RKO (cell line): Measurements from ENCODE around the gene USP9Y.
"Not testable (repeated sequence)": the region's sequence is repeated elsewhere in the genome, so short reads cannot be mapped to it uniquely, and the experiment has no call there.

Experiments used
- DNase-seq: peaks from one replicate; pipeline ENCODE4 v3.0.0-alpha.2; 2016; ENCODE audit warnings: low spot score

The USP9Y gene, protein sequence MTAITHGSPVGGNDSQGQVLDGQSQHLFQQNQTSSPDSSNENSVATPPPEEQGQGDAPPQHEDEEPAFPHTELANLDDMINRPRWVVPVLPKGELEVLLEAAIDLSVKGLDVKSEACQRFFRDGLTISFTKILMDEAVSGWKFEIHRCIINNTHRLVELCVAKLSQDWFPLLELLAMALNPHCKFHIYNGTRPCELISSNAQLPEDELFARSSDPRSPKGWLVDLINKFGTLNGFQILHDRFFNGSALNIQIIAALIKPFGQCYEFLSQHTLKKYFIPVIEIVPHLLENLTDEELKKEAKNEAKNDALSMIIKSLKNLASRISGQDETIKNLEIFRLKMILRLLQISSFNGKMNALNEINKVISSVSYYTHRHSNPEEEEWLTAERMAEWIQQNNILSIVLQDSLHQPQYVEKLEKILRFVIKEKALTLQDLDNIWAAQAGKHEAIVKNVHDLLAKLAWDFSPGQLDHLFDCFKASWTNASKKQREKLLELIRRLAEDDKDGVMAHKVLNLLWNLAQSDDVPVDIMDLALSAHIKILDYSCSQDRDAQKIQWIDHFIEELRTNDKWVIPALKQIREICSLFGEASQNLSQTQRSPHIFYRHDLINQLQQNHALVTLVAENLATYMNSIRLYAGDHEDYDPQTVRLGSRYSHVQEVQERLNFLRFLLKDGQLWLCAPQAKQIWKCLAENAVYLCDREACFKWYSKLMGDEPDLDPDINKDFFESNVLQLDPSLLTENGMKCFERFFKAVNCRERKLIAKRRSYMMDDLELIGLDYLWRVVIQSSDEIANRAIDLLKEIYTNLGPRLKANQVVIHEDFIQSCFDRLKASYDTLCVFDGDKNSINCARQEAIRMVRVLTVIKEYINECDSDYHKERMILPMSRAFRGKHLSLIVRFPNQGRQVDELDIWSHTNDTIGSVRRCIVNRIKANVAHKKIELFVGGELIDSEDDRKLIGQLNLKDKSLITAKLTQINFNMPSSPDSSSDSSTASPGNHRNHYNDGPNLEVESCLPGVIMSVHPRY (N-terminal part only)

DNA sequence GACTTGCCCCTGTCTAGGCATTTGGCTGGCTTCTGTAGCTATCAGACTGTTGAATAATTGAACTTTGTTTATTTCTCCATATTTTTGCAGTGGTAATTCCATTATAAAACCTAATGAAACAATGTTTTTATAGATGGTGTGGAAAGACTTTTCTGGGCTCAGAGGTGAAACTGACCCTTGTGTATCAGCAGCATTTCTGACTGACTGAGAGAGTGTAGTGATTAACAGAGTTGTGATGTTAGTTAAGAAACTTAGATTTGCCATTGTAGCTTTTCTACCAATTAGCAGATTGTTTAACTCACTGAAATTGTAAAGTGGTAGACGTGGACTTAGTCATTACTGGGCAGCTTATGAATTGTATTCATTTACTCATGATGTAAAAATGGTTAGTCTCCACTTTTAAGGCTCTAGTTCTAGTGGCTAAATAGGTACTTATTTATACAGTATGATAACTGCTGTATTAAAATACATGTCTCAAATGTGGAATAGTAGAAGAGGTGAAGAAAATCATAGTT, at the start of gene USP9Y:
TSS of gene USP9Y (plus strand) at position 51 of the 515 bp plus-strand sequence. CDS start 8,217 bp downstream, outside the sequence.
- no peak for DNase-seq

- DNase-seq, result no peak
These were observed 49.4 kb upstream of the USP9Y start for GRCh38 chrY:12651621-12652036.

DNA sequence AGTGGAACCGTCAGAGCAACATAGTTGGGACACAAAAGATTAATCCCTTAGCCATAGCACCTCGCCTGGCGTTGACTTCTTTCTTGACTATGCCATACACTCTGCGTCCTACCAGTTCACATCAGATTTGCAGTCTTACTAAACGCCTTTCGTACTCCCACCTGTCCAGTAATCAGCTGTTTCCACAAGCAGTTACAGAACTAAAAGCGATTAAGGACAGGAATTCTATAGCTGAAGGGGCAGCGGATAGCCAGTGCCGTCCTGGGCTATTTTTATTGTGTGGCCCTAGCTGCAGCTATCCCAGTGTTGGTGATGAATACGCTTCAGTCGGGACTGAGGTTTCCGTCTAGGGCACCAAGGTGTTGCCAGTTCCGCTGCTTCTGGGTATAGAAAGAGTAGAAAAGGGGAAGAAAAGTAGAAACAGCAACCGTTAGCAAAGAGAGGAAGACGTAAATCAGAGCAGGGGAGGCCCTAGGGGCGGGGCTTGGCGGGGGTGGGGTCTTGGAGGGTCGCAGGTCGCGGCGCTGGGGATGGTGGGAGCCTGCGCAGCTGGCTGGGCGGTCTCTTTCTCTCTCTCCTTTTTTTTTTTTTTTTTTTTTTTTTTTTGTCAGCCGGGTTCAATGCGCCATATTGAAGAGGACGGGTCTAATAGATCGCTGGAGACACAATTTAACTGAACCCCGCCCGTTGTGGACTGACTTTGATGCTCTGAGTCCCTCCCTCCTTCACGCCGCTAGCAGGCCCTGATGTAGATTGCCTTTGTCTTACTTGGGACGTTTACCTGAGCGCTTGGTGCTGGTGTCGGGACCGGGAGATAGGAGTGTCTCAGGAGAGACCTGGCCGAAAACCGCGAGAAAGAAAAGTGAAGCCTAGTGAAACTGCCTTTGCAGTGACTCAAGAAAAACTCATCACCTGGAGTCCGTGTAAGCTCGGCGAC, 39.0 kb upstream of the USP9Y start:
- no peak for DNase-seq

GRCh38 chrY:12662745-12663591, 38.1 kb upstream of the USP9Y start:
- no peak for DNase-seq

DNA sequence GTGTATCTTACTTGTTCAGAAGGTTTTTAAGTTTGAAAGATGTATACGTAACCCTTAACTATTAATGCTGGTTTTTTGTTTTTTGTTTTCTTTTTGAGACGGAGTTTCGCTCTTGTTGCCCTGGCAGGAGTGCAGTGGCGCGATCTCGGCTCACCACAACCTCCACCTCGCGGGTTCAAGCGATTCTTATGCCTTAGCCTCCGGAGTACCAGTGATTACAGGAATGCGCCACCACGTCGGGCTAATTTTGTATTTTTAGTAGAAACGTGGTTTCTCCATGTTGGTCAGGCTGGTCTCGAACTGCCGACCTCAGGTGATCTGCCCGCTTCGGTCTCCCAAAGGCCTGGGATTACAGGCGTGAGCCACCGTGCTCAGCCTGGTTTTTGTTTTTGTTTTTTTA, 37.2 kb upstream of the USP9Y start:
- not testable (repeated sequence) for DNase-seq

DNA sequence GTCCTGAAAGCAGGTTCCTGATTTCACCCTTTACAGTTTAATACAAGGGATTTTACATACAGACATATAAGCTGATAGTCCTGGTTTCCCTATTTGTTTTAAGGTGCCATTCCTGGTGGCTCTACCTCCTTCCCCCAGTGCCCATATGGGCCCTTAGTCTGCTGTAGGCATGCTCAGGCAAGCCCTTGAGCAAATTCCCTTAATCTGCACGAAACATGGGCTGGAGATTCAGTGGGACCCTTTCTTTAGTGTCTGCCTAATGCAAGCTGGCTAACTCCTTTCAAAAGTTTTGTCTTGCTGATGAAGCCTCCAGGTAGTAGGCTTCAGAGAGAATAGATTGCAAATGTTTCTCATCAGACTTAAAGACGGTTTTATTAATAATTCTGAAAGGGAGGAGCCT, 22.9 kb upstream of the USP9Y start:
- DNase-seq, result no peak

- no peak for DNase-seq
These were observed 19.5 kb upstream of the USP9Y start for GRCh38 chrY:12681535-12681934.

GRCh38 chrY:12688337-12688736, 12.7 kb upstream of the USP9Y start:
- DNase-seq, result no peak

DNA sequence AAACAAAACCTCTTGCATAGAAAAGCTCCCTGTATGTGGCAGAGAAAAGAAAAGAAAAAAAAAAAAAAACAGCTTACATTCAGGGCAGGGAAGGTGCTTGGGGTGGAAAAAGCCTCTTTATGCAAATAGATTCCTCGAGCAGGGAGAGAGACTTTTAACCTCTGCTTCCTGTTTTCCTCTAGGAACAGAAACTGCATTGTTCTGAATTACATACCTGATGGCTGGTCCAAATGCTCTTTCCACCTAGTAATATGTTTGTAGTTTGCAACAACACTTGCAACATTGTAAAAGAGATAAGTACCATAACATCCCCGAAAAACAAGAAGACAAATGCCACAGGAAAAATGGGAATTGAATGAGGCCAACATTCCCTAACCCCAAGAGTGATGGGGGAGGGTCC, 944 bp upstream of the USP9Y start:
- DNase-seq, result no peak

DNA sequence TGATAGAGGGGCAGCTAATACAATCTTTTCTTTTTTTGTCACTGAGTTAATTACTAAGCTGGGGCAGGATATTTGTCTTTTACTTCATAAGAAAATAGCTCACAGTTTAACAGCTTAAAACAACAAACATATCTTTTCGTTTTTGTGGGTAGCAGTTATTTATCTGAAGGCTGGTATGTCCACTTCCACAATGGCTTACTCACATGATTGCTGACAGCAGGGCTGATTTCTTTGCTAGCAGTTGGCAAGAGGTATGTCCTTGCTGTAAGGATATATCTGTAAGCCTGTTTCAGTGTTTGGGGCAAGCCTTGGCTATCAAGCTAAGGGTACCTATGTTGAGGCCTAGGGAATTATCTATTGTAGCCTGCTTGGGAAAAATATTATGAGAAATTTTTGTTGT, 1.1 kb downstream of the USP9Y start:
- DNase-seq, result no peak

GRCh38 chrY:12710460-12710859, 9.4 kb downstream of the USP9Y start:
- DNase-seq, result no peak

GRCh38 chrY:12715376-12715775, 14.3 kb downstream of the USP9Y start:
- no peak for DNase-seq

DNA sequence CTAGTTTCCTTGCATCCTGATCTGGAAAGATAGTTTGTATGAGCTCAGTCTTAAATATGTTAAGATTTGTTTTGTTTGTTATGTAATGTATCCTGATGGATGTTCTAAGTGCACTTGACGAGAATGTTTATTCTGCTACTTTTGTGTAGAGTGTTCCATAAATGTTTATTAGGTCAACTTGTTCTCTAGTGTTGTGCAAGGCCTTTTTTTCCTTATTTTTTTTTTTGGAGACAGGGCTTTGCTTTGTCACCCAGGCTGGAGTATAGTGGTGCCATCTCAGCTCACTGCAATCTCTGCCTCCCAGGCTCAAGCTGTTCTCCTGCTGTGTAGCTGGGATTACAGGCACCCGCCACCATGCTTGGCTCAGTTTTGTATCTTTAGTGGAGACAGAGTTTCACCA, 28.7 kb downstream of the USP9Y start:
- no peak for DNase-seq

GRCh38 chrY:12733625-12734024, 32.6 kb downstream of the USP9Y start:
- DNase-seq, result no peak

DNA sequence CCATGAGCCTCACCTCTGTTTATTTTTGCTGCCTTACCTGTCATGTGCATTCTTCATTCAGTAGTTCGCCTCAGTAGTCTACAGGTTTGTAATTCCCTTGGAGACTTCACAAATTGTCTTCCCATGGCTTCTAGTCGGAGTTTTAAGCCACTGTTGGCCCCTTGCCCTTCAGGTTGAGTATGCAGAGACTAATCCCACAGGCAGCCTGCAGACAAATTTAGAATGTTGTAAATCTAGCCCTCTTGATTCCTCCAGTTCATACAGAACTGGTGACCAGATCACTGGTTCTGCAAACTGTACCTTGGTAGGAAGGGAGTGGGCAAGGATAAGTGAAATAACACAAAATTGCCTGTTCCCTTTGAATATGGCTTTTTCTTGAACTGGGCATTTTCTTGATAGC, 33.0 kb downstream of the USP9Y start:
- DNase-seq, result no peak

DNA sequence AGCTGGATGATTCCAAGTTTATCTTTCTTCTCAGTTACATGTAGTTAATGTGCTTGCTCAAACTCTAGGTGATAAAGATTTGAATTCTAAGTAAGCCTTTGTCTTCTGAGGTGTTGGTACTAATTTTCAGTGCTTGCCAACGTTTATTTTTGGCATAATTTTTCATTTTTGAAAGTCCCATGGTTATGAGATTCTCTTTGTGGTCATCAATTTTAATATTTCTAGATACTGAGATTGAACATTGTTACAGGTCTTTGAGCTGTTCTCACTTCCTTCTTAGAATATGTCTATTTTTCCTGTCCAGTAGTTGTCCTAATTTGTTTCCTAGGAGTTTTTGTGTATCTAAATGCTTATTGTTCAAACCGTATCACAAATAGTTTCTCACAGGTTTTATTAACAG, 40.4 kb downstream of the USP9Y start:
- DNase-seq, result no peak

- DNase-seq, result no peak
These were observed 41.7 kb downstream of the USP9Y start for GRCh38 chrY:12742725-12743124.

- no peak for DNase-seq
These were observed 43.1 kb downstream of the USP9Y start for GRCh38 chrY:12744091-12744490.

DNA sequence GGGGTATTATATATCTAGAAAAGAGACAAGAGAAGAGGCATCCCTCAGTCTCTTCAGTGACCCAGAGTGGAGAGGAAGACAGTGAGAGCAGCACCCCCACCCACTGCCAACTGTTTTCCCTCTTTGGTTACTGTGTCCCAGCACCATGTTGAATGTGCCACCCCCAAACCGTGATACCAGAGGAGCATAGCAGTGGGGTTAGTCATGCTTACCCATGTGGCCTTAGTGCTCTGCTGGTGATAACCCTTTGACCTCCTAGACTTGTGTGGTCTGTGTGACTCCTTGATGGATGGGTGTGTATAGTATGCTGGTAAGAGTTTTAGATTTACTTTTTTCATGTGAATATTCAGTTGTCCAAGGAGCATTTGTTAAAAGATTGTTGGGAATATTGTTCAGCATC, 48.3 kb downstream of the USP9Y start:
- DNase-seq, result no peak

GRCh38 chrY:12752856-12753255, 51.8 kb downstream of the USP9Y start:
- DNase-seq, result no peak

DNA sequence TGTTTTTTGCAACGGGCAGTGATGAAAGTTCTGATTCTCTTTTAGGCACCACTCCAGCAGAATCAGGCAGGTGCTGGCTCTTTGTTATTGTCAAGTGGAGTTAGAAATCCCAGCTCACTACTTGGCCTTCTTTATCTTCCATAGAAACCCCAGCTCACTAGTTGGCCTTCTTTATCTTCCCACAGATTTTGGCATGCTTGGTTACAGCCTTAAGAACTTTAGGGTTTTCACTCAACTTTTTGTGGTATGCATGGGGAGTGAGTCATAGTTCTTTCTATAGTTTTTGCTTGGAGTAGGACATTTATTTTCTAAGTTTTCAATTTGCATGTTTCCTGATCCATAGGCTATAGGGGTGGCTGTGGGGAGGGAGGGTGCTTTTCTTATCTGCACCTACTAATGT, 55.0 kb downstream of the USP9Y start:
- DNase-seq, result no peak
